ENCODE measurements around the gene PKNOX2. TPM values are rescaled to one million over a fixed set of nuclear protein-coding genes. Genes with fewer than 3 reads are reported as not detected.

Gene PKNOX2
- total and polyA plus RNA-seq, 10 of the 15 experiments (the other 5 are each of a cell fraction or from before 2014, with no cell fraction given) = not detected

- Histone ChIP-seq H4K20me1 (ENCODE audit: control insufficient read depth, insufficient read depth) (no peaks in the 10 kb centered on the region), H3K9me3 (replicated peaks; ENCODE audit: control insufficient read depth, insufficient read depth, low read length) (no peaks in the 10 kb centered on the region), H3K27ac (ENCODE audit: control insufficient read depth, insufficient read depth) (no peak overlapping the region), H3K4me3 (no peak overlapping the region), H3K4me2 (ENCODE audit: control insufficient read depth, insufficient read depth) (no peak overlapping the region; the same call in 1 of the 2 replicates), H3K4me1 (ENCODE audit: control insufficient read depth, insufficient read depth, low read length) (no peaks in the 10 kb centered on the region), H3K36me3 (ENCODE audit: control insufficient read depth in 2 of 2, insufficient read depth in 2 of 2, low read length in 1 of 2) (no peaks in the 10 kb centered on the region), H2AFZ (ENCODE audit: control insufficient read depth, low read depth, low read length) (no peak overlapping the region), H3K27me3 (replicated peaks in 1 of 2; ENCODE audit: control insufficient read depth in 2 of 2, insufficient read depth in 2 of 2, low read length in 1 of 2) (peaks cover 0 to 2% of the 10 kb centered on the region in 2 experiments; a peak in 1 of 4 replicates), H3K9ac (ENCODE audit: control insufficient read depth, insufficient read depth, low read length) (no peak overlapping the region), H3K79me2 (ENCODE audit: control insufficient read depth, insufficient read depth, low read length) (no peaks in the 10 kb centered on the region)
- SMC1A ChIA-PET (ENCODE audit: uncharacterized antibody, unreplicated experiment) = interaction anchor here (0.6 to 5.9 kb wide), 32 partner anchors 8 to 295 kb away, joined by 3 to 52 read pairs (median 4); partner anchors contain the start of genes CCDC15, SLC37A2 and TMEM218
- FAIRE-seq (peak; percentile 73), DNase-seq (ENCODE audit: low read depth, low spot score) (no peak), ATAC-seq (peak; percentile 98)
- in situ Hi-C loops (cut with MboI) (loop anchor here (10.0 kb wide), 1 partner anchor 187 kb away; the partner anchor contains the start of gene CCDC15), intact Hi-C loops (cut with micrococcal nuclease; ENCODE audit: unreplicated experiment) (loop anchor here (1.0 to 10.0 kb wide), 4 partner anchors 51 to 257 kb away; partner anchors contain the start of gene SLC37A2)
- 17% methylated on average over 18 of the region's 18 CpGs for WGBS (ENCODE audit: insufficient coverage, insufficient replicate concordance, low lambda C conversion rate, missing lambda C conversion rate)
- RAD21 ChIA-PET (ENCODE audit: unreplicated experiment) = interaction anchor here (0.6 to 4.2 kb wide), 21 partner anchors 9 to 287 kb away, joined by 3 to 44 read pairs (median 4); partner anchors contain the start of genes CCDC15, SLC37A2 and TMEM218
- TF ChIP-seq SMC3 (IDR thresholded peaks at IDR 0.05; ENCODE audit: borderline replicate concordance, low read length) (peak; percentile 96), CHD2 (IDR thresholded peaks at IDR 0.05; ENCODE audit: borderline replicate concordance, low read depth, low read length) (peak; percentile 46; the same call in 1 of the 2 replicates), BMI1 (IDR thresholded peaks at IDR 0.05; ENCODE audit: borderline replicate concordance) (no peak), ETV6 (conservative IDR thresholded peaks at IDR 0.05 in 1 of 2, IDR thresholded peaks at IDR 0.05 in 1 of 2; ENCODE audit: borderline replicate concordance in 1 of 2, low read depth in 1 of 2) (no peak), CTCF (IDR thresholded peaks at IDR 0.05 in 2 of 3, conservative IDR thresholded peaks at IDR 0.05 in 1 of 3; ENCODE audit: control insufficient read depth in 2 of 3, extremely low read depth in 1 of 3, insufficient read depth in 1 of 3, low read depth in 3 of 3, low read length in 3 of 3) (peak; percentile 88 to 94 (median 92)), YY1 (IDR thresholded peaks at IDR 0.05; ENCODE audit: low read depth, low read length) (peak; percentile 62; the same call in 1 of the 2 replicates), RAD21 (IDR thresholded peaks at IDR 0.05; ENCODE audit: insufficient read depth, low read depth, low read length) (peak; percentile 78), POU2F2 (IDR thresholded peaks at IDR 0.05; ENCODE audit: borderline replicate concordance, low read depth, low read length) (peak; percentile 66; the same call in 1 of the 3 replicates)
- CTCF ChIA-PET = interaction anchor here (0.7 to 6.5 kb wide), 54 partner anchors 15 to 473 kb away, joined by 3 to 100 read pairs (median 4); partner anchors contain the start of genes CCDC15, SIAE, SLC37A2 and SPA17
- BruUV-seq (replicated peaks) = no TSS peak
- POLR2A ChIA-PET = interaction anchor here (0.5 kb wide), 1 partner anchor 449 kb away, joined by 3 read pairs; no protein-coding TSS in a partner anchor
These were observed 22.6 kb upstream of the PKNOX2 start for GRCh38 chr11:125141686-125142535.

Measured in GM12878 (cell line).